ENCODE results near the gene SERAC1. TPM values are rescaled to one million over a fixed set of nuclear protein-coding genes. Genes with fewer than 3 reads are reported as not detected.
"Not testable (repeated sequence)": the region's sequence is repeated elsewhere in the genome, so short reads cannot be mapped to it uniquely, and the experiment has no call there.

The SERAC1 gene
- total RNA-seq, 2 donors from 2014 or later: 3.6 to 7.1 TPM

DNA sequence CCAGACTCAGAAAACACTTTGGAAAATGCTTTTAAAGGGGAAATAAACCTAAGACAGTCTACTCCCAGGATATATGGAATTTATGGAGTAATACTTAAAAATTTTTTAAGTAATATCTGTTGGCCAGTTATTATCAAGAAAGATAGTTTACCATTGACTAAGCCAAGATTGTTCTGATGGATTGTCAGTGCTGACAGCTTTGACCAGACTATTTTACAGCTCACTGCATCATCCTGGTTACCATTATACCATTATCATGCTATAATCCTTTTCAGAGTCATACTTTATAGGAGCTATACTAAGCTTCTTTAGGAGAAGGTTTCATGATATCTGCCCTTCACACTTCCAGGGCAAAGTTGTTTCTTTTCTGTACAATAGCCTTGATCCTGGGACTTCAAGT is 16.5 kb upstream of the SERAC1 start:
- H3K9me3 Mint-ChIP-seq: peaks cover 3 to 23% of the 10 kb centered on the region in 2 donors
- peaks cover 44 to 50% of the 10 kb centered on the region in 2 donors for H3K36me3 Mint-ChIP-seq
- no peak overlapping the region for H3K27ac Mint-ChIP-seq
- ATAC-seq: no peak
- no peak for DNase-seq (ENCODE audit: low spot score in 2 of 2)

DNA sequence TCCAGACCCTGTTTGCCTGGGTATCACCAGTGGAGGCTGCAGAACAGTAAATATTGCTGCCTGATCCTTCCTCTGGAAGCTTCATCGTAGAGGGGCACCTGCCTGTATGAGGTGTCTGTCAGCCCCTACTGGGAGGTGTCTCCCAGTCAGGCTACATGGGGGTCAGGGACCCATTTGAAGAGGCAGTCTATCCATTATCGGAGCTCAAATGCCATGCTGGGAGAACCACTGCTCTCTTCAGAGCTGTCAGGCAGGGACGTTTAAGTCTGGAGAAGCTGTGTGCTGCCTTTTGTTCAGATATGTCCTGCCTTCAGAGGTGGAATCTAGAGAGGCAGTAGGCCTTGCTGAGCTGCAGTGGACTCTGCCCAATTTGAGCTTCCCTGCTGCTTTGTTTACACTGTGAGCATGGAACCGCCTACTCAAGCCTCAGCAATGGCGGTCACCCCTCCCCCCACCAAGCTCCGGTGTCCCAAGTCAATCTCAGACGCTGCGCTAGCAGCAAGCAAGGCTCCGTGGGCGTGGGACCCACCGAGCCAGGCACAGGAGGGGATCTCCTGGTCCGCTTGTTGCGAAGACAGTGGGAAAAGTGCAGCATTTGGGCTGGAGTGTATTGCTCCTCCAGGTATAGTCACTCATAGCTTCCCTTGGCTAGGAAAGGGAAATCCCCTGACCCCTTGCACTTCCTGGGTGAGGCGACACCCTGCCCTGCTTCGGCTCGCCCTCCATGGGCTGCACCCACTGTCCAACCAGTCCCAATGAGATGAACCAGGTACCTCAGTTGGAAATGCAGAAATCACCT is 15.3 kb upstream of the SERAC1 start:
- Mint-ChIP-seq H3K36me3 (peaks cover 51 to 54% of the 10 kb centered on the region in 2 donors), H3K9me3 (peaks cover 3 to 23% of the 10 kb centered on the region in 2 donors)
- H3K27ac Mint-ChIP-seq; ATAC-seq; DNase-seq (ENCODE audit: low spot score in 2 of 2): not testable (repeated sequence)

DNA sequence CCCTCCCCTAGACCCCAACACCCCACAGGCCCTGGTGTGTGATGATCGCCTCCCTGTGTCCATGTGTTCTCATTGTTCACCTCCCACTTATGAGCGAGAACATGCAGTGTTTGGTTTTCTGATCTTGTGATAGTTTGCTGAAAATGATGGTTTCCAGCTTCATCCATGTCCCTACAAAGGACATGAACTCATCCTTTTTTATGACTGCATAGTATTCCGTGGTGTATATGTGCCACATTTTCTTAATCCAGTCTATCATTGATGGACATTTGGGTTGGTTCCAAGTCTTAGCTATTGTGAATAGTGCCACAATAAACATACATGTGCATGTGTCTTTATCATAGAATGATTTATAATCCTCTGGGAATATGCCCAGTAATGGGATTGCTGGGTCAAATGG is 9.7 kb upstream of the SERAC1 start:
- not testable (repeated sequence) for H3K27ac Mint-ChIP-seq; ATAC-seq; DNase-seq (ENCODE audit: low spot score in 2 of 2)
- H3K9me3 Mint-ChIP-seq: peaks cover 3 to 16% of the 10 kb centered on the region in 2 donors
- H3K36me3 Mint-ChIP-seq: peaks cover 32 to 48% of the 10 kb centered on the region in 2 donors

DNA sequence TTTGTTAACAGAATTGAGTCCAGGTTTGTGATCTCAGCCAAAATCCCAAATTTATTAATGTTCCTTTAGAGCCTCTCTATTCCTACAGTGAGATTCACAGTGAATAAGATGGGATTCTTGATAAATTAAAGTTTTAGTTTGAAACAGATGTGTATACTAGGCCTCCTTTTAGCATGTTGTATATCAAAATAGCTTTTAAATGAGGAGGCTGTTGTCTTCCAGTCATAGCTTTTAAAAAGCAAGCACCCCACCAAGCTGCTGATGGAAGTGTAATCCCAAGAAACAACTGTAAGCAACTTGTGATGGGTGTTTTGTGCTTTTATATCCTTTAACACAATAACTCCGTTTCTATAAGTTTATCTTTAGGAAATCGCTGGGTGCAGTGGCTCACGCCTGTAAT is 7.0 kb upstream of the SERAC1 start:
- no peak for ATAC-seq
- no peak for DNase-seq (ENCODE audit: low spot score in 2 of 2)
- no peaks in the 10 kb centered on the region for H3K9me3 Mint-ChIP-seq
- H3K36me3 Mint-ChIP-seq: peaks cover 18 to 24% of the 10 kb centered on the region in 2 donors
- H3K27ac Mint-ChIP-seq: no peak overlapping the region

DNA sequence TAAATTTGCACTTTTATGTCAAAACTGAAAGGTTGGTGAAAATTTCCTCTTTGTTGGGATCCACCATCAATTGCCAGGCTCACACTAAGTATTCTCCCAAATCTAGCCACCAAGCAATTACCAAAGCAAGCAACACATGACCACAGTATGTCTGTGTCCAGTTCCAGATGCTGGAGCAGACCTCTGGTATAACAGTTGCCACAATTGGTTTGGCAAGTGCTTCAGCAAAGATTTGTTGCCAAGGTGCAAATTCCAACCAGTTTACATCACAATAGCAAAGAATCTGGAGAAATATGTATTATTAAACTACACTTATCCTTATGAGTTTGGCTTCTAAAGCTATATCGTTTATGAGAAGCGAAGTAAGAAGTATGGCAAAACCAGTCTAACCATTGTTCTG is 6.5 kb upstream of the SERAC1 start:
- ATAC-seq (no peak), DNase-seq (ENCODE audit: low spot score in 2 of 2) (no peak)
- no peaks in the 10 kb centered on the region for H3K9me3 Mint-ChIP-seq
- peaks cover 13 to 18% of the 10 kb centered on the region in 2 donors for H3K36me3 Mint-ChIP-seq
- H3K27ac Mint-ChIP-seq: no peak overlapping the region

DNA sequence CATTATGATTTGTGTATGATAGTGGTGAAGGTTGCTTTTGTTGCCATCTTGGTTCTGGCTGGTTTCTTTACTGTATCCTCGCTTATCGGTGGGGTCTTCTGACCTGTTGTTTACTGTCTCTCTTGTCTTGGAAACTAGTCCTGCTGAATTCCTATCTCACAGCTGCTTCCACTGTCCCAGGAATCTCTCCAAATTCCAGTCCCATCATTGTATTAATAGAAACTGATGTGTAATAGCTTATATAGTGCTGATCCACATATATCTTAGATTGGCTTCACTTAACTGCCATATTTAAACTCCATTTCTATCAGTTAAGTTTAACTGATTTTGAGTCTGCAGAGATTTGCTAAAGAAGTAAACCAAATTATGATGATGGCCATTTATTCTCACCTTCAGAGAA is 6.0 kb upstream of the SERAC1 start:
- Mint-ChIP-seq H3K27ac (no peak overlapping the region), H3K36me3 (peaks cover 13 to 16% of the 10 kb centered on the region in 2 donors)
- no peak for ATAC-seq

DNA sequence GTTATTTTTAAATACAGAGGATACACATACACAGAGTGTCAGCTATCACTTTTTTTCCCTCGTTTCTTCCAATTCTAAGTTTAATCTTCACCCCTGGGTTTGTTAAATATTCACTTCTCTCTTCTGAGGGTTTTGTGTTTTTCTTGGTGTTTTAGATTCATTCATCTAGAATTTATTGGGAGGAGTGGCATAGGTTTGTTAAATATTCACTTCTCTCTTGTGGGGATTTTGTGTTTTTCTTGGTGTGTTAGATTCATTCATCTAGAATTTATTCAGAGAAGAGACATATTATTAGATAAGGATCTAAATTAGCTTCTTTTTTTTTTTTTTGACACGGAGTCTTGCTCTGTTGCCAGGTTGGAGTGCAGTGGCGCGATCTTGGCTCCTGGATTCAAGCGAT is 3.9 kb upstream of the SERAC1 start:
- H3K27ac Mint-ChIP-seq: no peak overlapping the region
- ATAC-seq (no peak), DNase-seq (ENCODE audit: low spot score in 2 of 2) (no peak)
- peaks cover 13 to 20% of the 10 kb centered on the region in 2 donors for H3K36me3 Mint-ChIP-seq
- H3K9me3 Mint-ChIP-seq: no peaks in the 10 kb centered on the region

More for the DNA sequence above, 6.0 kb upstream of the SERAC1 start:
- H3K9me3 Mint-ChIP-seq: no peaks in the 10 kb centered on the region
- DNase-seq (ENCODE audit: low spot score in 2 of 2): no peak

DNA sequence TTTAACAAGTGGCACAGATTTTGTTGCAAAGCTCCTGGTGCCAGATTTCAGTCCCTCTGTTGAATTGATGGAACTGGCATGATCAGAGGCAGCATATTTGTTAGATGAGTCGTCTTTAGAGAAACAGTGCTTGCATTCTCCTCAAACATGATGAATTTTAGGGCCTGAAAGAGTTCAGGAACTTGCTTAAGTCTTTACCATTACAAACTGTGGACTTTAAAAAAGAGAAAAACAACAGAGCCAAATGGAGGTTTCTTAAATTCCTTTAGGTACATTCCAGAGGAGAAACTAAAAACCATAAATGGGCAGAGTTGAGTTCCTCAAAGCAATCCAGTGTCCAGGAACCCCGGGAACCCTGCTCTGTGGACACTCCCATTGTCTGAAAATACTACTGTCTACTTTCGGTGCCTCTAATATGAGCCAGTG is 2.6 kb upstream of the SERAC1 start:
- ATAC-seq (no peak), DNase-seq (ENCODE audit: low spot score in 2 of 2) (no peak)
- H3K27ac Mint-ChIP-seq: no peak overlapping the region
- no peaks in the 10 kb centered on the region for H3K9me3 Mint-ChIP-seq
- peaks cover 21 to 25% of the 10 kb centered on the region in 2 donors for H3K36me3 Mint-ChIP-seq

DNA sequence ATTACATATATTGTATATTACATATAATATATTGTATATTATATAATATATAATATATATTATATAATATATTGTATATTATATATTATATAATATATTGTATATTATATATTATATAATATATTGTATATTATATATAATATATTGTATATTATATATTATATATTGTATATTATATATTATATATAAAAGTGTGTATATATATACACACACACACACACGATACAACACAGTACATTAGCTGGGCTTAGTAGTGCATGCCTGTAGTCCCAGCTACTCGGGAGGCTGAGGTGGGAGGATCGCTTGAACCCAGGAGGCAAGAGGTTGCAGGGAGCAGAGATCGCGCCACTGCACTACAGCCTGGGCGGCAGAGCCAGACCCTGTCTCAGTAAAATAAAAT is 1.6 kb upstream of the SERAC1 start:
- H3K27ac Mint-ChIP-seq; ATAC-seq; H3K9me3 Mint-ChIP-seq; DNase-seq (ENCODE audit: low spot score in 2 of 2): not testable (repeated sequence)
- peaks cover 25% of the 10 kb centered on the region in 2 donors for H3K36me3 Mint-ChIP-seq

DNA sequence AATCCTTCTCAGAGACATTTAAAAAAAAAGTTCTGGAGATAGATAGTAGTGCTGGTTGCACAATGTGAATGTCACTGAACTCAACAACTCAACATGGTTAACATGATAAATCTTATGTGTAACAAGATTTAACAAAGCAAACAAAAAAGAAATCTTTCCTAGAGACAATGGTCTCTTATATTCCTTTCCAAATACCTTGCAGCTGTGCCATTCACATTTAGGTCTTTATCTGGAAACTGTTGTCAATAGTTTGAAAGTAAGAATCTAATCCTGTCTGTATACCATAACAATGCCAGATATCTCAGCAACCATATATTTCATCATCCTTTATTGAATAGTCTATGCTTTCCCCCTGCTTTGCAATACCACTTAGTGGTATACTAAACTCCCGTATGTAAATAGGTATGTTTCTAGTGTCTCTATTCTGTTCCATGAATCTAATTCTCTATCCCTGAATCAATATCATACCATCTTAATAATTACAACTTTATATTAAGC is 2.1 kb downstream of the SERAC1 start:
- Mint-ChIP-seq H3K27ac (no peak overlapping the region), H3K9me3 (no peaks in the 10 kb centered on the region), H3K36me3 (peaks cover 12 to 19% of the 10 kb centered on the region in 2 donors)
- no peak for DNase-seq (ENCODE audit: low spot score in 2 of 2)
- ATAC-seq: no peak

DNA sequence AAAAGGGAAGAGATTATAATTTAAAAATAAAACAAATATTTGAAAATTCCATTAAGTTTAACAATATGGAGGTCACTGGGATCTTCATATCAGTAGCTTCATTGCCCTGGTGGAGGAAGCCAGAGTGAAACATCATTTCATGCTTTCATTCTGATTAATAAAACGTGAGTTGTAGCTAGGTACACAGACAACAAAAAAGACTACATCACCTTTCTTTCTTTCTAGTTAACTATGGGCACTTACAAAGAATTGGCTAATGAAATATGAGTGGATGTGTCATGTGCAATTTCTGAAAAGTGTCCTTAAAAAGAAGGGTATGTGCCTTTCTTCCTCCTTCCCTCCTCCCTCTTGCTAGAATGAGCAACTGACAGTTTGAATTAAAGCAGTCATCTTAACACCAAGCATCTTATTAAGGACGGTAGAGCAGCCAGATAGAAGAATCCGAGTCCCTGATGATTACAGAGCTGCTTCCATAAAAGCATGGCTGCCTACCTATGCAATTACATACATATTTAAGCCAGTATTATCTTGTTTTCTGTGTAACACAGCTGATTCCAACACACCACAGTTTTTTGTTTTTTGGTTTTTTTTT is 3.4 kb downstream of the SERAC1 start:
- Mint-ChIP-seq H3K9me3 (no peaks in the 10 kb centered on the region), H3K36me3 (peaks cover 12 to 19% of the 10 kb centered on the region in 2 donors), H3K27ac (peak overlapping the region in 1 of 2 donors; percentile 13)
- no peak for DNase-seq (ENCODE audit: low spot score in 2 of 2)
- ATAC-seq: peak in 1 of 2 donors; percentile 30

DNA sequence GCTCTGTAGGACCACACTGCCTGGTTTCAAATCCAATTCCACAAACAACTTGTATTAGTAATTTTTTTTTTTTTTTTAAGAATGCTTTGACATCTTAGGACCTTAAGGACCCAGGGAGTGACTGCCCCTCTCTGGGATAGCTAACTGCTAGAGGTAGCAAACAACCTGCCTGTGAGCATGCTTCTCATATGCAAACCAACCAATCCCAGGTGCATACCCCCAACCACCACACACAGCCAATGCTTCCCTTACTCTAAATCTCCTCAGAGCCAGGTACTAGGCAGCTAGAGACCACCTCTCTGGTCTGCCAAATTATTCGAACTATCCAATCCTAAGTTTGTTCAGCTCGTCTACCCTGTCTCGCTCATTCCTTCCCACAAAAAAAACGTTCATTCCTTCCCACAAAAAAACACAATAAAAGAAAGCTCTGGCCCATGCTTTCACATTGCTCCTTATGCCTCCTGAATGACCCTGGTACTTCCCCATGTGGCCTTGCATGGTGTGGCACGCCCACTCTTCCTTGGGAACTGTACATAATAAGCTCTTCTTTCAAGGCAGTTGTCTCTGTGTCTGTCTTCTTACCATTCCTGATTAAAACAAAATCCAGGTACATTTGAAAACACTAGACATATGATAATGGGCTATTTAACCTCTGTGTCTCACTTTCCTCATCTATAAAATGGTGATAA is 6.4 kb downstream of the SERAC1 start:
- Mint-ChIP-seq H3K9me3 (no peaks in the 10 kb centered on the region), H3K27ac (no peak overlapping the region)
- no peak for ATAC-seq

DNA sequence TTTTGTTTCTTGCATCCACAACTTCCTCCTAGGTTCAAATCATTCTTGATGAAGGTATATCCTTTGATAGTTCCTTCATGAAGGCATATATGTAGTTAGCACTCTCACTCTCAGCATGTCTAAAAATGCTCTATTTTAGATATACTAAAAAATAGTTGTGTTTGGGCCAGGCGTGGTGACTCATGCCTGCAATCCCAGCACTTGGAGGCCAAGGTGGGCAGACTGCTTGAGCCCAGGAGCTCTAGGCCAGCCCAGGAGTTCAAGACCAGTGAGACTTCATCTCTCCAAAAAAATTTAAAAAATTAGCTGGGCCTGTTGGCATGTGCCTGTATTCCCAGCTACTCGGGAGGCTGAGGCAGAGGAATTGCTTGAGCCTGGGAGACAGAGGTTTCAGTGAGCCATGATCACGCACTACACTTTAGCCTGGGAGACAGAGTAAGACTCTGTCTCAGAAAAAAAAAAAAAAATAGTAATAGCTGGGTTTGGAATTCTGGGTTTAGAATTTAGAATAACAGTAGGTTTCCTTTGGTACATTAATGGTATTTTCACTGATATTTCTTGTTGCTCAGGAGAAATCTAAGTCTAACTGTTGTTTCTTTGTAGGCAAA is 7.0 kb downstream of the SERAC1 start:
- H3K27ac Mint-ChIP-seq: no peak overlapping the region
- peaks cover 0 to 7% of the 10 kb centered on the region in 2 donors for H3K36me3 Mint-ChIP-seq
- ATAC-seq (no peak), DNase-seq (ENCODE audit: low spot score in 2 of 2) (no peak)
- no peaks in the 10 kb centered on the region for H3K9me3 Mint-ChIP-seq

More for the DNA sequence above, 6.4 kb downstream of the SERAC1 start:
- DNase-seq (ENCODE audit: low spot score in 2 of 2): no peak
- H3K36me3 Mint-ChIP-seq: peaks cover 2 to 9% of the 10 kb centered on the region in 2 donors

DNA sequence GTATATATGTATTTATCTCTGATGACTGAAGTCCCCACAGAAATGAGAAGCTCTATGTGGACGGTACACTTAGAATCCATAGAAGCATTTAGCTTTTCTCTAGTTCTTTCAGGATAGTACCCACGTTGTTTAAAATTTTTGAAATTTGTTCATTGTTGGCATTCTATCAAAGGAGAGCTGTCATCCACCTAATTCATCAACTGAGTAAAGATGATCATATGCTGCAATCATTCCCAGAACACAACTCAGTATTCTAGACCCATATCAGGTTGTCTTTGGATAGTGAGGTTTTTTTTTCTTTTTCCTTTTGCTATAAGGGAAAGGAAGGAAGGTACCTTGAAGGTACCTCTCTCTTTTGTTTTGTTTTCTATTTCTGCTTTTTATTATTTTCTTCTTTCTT is 9.3 kb downstream of the SERAC1 start:
- Mint-ChIP-seq H3K36me3 (no peaks in the 10 kb centered on the region), H3K9me3 (no peaks in the 10 kb centered on the region), H3K27ac (no peak overlapping the region)
- DNase-seq (ENCODE audit: low spot score in 2 of 2): no peak
- no peak for ATAC-seq

DNA sequence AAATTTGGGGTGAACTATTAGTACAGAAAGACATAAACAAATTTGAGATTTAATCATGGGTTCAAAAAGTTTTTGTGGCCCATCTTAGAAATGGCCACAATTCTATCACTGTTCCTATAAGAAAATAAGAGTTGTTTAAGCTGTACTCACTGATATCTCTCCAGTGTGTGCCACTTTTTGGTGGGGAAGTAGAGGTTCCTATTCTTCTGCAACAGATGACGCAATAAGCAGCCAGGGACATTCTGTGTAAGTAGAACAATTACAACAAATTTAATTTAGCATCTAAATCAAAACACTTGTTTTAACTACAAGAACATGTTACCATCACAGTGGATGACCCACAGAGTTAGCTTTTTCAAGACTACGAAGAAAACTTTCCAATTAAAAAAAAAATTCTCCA is 9.9 kb downstream of the SERAC1 start:
- ATAC-seq: no peak
- no peaks in the 10 kb centered on the region for H3K36me3 Mint-ChIP-seq
- H3K27ac Mint-ChIP-seq: no peak overlapping the region
- DNase-seq (ENCODE audit: low spot score in 2 of 2): no peak
- H3K9me3 Mint-ChIP-seq: no peaks in the 10 kb centered on the region

DNA sequence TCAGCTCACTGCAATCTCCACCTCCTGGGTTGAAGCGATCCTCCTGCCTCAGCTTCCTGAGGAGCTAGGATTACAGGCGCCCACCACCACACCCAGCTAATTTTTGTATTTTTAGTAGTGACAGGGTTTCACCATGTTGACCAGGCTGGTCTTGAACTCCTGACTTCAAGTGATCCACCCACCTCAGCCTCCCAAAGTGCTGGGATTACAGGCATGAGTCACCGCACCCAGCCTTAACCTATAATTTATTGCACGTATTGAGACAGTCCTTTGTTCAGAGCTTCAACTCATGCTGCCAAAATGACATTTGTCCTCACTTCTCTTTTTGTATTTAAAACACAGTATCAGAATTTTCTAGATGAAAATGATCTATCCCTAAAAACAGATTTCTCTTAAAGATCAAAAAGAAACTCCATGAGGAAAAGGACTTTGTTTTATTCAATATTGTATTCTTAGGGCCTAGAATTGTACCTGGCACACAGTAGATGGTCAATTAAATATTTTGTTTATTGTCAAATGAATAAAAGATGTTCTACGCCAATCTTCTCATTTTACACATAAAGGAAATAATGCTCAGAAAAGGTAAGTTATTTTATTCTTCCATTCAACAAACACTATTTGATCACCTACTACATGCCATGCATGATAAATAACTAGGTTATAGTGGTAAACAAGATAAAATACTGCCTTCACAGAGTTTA is 10.8 kb downstream of the SERAC1 start:
- DNase-seq (ENCODE audit: low spot score in 2 of 2): no peak
- ATAC-seq: peak in 1 of 2 donors; percentile 28
- no peaks in the 10 kb centered on the region for H3K36me3 Mint-ChIP-seq
- no peaks in the 10 kb centered on the region for H3K9me3 Mint-ChIP-seq
- no peak overlapping the region for H3K27ac Mint-ChIP-seq

Measured in activated naive CD4-positive, alpha-beta T cell treated with anti-CD3 and anti-CD28 coated beads, Interleukin-2, amount 50 U/mL, for 72 hours (primary cell).